ENCODE results near the gene ST3GAL3. TPM values are rescaled to one million over a fixed set of nuclear protein-coding genes. Genes with fewer than 3 reads are reported as not detected.

ST3GAL3 gene
- total and polyA plus RNA-seq, 2 experiments from 2014 or later: 4.5 to 7.0 TPM

GRCh38 chr1:43688109-43688387, 19.3 kb upstream of the ST3GAL3 start (continued):
- TF ChIP-seq REST (IDR thresholded peaks at IDR 0.05; ENCODE audit: unreplicated experiment) (no peak), POLR2AphosphoS5 (IDR thresholded peaks at IDR 0.05; ENCODE audit: low read depth) (no peak), ETS1 (IDR thresholded peaks at IDR 0.05) (no peak), NANOG (IDR thresholded peaks at IDR 0.05; ENCODE audit: borderline replicate concordance) (no peak), STAT1 (IDR thresholded peaks at IDR 0.05; ENCODE audit: unreplicated experiment) (no peak)

- Histone ChIP-seq H3F3A (replicated peaks; ENCODE audit: low read depth) (peaks cover 19% of the 10 kb centered on the region; the same call in 1 of the 2 replicates), H3K4me3 (no peak overlapping the region), H3K4me2 (no peak overlapping the region), H3K27me3 (ENCODE audit: insufficient read depth) (no peaks in the 10 kb centered on the region), H2AFZ (no peak overlapping the region), H3K36me3 (ENCODE audit: insufficient read depth) (peaks cover 86% of the 10 kb centered on the region), H3K4me1 (ENCODE audit: insufficient read depth) (no peaks in the 10 kb centered on the region), H4K20me1 (replicated peaks; ENCODE audit: insufficient read depth) (peaks cover 38% of the 10 kb centered on the region), H3K9me2 (ENCODE audit: insufficient read depth) (no peaks in the 10 kb centered on the region), H3K79me2 (replicated peaks; ENCODE audit: insufficient read depth) (peaks cover 10% of the 10 kb centered on the region; the same call in 1 of the 2 replicates), H3K27ac (ENCODE audit: low read depth) (no peak overlapping the region)
- Mint-ChIP-seq H3K9me3 (no peaks in the 10 kb centered on the region; the same call in 2 of the 3 replicates), H3K27ac (no peak overlapping the region), H3K4me3 (no peak overlapping the region), H3K4me1 (no peaks in the 10 kb centered on the region), H3K27me3 (ENCODE audit: insufficient read depth, low read depth, poor library complexity) (peaks cover 3% of the 10 kb centered on the region), H3K36me3 (ENCODE audit: low read depth) (no peaks in the 10 kb centered on the region; the same call in 1 of the 3 replicates)
- no peak for TF ChIP-seq CREB1 (CRISPR knock-in tag; IDR thresholded peaks at IDR 0.05; ENCODE audit: low read depth)
- TF ChIP-seq ZNF462 (CRISPR knock-in tag; IDR thresholded peaks at IDR 0.05): no peak
- no peak for TF ChIP-seq REST (IDR thresholded peaks at IDR 0.05; ENCODE audit: unreplicated experiment)
- TF ChIP-seq EZH2phosphoT487 (IDR thresholded peaks at IDR 0.05; ENCODE audit: unreplicated experiment): no peak
- no peak for TF ChIP-seq ZNF331 (CRISPR knock-in tag; IDR thresholded peaks at IDR 0.05; ENCODE audit: low read depth)
- TF ChIP-seq ZNF114 (CRISPR knock-in tag; IDR thresholded peaks at IDR 0.05): no peak
- TF ChIP-seq JUNB (IDR thresholded peaks at IDR 0.05; ENCODE audit: unreplicated experiment): no peak
- no peak for ATAC-seq
- DNase-seq (ENCODE audit: low spot score): no peak
Measured at GRCh38 chr1:43688594-43689000, 18.7 kb upstream of the ST3GAL3 start.

Data from GM23338 (cell line).